ENCODE measurements around the gene ZDHHC17.

- TF ChIP-seq TAF1 (IDR thresholded peaks at IDR 0.05; ENCODE audit: low read depth), result no peak
- no peak for TF ChIP-seq EP300 (IDR thresholded peaks at IDR 0.05; ENCODE audit: borderline replicate concordance)
- TF ChIP-seq ZBTB7A (IDR thresholded peaks at IDR 0.05; ENCODE audit: low read depth), result no peak
- TF ChIP-seq, protein P1, sequence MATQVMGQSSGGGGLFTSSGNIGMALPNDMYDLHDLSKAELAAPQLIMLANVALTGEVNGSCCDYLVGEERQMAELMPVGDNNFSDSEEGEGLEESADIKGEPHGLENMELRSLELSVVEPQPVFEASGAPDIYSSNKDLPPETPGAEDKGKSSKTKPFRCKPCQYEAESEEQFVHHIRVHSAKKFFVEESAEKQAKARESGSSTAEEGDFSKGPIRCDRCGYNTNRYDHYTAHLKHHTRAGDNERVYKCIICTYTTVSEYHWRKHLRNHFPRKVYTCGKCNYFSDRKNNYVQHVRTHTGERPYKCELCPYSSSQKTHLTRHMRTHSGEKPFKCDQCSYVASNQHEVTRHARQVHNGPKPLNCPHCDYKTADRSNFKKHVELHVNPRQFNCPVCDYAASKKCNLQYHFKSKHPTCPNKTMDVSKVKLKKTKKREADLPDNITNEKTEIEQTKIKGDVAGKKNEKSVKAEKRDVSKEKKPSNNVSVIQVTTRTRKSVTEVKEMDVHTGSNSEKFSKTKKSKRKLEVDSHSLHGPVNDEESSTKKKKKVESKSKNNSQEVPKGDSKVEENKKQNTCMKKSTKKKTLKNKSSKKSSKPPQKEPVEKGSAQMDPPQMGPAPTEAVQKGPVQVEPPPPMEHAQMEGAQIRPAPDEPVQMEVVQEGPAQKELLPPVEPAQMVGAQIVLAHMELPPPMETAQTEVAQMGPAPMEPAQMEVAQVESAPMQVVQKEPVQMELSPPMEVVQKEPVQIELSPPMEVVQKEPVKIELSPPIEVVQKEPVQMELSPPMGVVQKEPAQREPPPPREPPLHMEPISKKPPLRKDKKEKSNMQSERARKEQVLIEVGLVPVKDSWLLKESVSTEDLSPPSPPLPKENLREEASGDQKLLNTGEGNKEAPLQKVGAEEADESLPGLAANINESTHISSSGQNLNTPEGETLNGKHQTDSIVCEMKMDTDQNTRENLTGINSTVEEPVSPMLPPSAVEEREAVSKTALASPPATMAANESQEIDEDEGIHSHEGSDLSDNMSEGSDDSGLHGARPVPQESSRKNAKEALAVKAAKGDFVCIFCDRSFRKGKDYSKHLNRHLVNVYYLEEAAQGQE (IDR thresholded peaks at IDR 0.05; ENCODE audit: low read depth), result no peak
- TF ChIP-seq MAX (IDR thresholded peaks at IDR 0.05), result no peak
- no peak for TF ChIP-seq USF1 (IDR thresholded peaks at IDR 0.05)
- TF ChIP-seq CREB1 (IDR thresholded peaks at IDR 0.05; ENCODE audit: low read depth), result no peak
- TF ChIP-seq FOXM1 (IDR thresholded peaks at IDR 0.05; ENCODE audit: borderline replicate concordance, low read depth), result no peak
- no peak for TF ChIP-seq RAD21 (IDR thresholded peaks at IDR 0.05; ENCODE audit: low read depth)
- TF ChIP-seq EGR1 (IDR thresholded peaks at IDR 0.05), result no peak
- no peak for TF ChIP-seq CEBPB (IDR thresholded peaks at IDR 0.05)
- no peak for TF ChIP-seq YY1 (IDR thresholded peaks at IDR 0.05; ENCODE audit: low read depth)
- no peak for TF ChIP-seq TCF12 (IDR thresholded peaks at IDR 0.05; ENCODE audit: low read depth)
Observed at GRCh38 chr12:76856018-76856644, 92.2 kb downstream of the ZDHHC17 start.

All from Ishikawa (cell line).